Fibroblast of lung (primary cell): ENCODE measurements around the gene CTTNBP2NL.

Source experiments
- EZH2 ChIP-seq: IDR thresholded peaks from 2 replicates; pipeline ENCODE4 v1.5.1; 2012; ENCODE audit warnings: low read length, control low read depth, mild to moderate bottlenecking; ENCODE audit errors: missing control alignments
- TF ChIP-seq, protein P1 (sequence below), 2 donors: IDR thresholded peaks in 1 of 2; conservative IDR thresholded peaks in 1 of 2; 1 replicate in 1 of 2; 2 replicates in 1 of 2; pipeline ENCODE4 v1.5.1; 2011 to 2012; ENCODE audit warnings: low read length in 2 of 2, control low read depth in 1 of 2, inconsistent platforms in 1 of 2, low read depth in 1 of 2, mild to moderate bottlenecking in 1 of 2

- TF ChIP-seq, protein P1, sequence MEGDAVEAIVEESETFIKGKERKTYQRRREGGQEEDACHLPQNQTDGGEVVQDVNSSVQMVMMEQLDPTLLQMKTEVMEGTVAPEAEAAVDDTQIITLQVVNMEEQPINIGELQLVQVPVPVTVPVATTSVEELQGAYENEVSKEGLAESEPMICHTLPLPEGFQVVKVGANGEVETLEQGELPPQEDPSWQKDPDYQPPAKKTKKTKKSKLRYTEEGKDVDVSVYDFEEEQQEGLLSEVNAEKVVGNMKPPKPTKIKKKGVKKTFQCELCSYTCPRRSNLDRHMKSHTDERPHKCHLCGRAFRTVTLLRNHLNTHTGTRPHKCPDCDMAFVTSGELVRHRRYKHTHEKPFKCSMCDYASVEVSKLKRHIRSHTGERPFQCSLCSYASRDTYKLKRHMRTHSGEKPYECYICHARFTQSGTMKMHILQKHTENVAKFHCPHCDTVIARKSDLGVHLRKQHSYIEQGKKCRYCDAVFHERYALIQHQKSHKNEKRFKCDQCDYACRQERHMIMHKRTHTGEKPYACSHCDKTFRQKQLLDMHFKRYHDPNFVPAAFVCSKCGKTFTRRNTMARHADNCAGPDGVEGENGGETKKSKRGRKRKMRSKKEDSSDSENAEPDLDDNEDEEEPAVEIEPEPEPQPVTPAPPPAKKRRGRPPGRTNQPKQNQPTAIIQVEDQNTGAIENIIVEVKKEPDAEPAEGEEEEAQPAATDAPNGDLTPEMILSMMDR (conservative IDR thresholded peaks at IDR 0.05 in 1 of 2, IDR thresholded peaks at IDR 0.05 in 1 of 2; ENCODE audit: low read depth in 1 of 2, low read length in 2 of 2): no peak
- no peak for TF ChIP-seq EZH2
Measured at GRCh38 chr1:112470966-112471365, 75.0 kb downstream of the CTTNBP2NL start.
